Neural crest cell (in vitro differentiated cells): ENCODE results near the gene NPAS2. TPM values are rescaled to one million over a fixed set of nuclear protein-coding genes. Genes with fewer than 3 reads are reported as not detected.
A peak's percentile ranks its signal among the peaks of the same experiment; 100 is the strongest.

Experiments used
- DNase-seq: peaks from one replicate; pipeline ENCODE4 v3.0.0; 2021; ENCODE audit warnings: low read depth, mixed read lengths, low spot score
- H3K27ac Mint-ChIP-seq: one replicate; pipeline ENCODE4 v1.8.0; 2021; ENCODE audit warnings: mild to moderate bottlenecking, mixed read lengths; ENCODE audit not compliant: unreplicated experiment
- H3K27me3 Mint-ChIP-seq: 2 replicates; pipeline ENCODE4 v1.8.0; 2021; ENCODE audit warnings: low read depth, mild to moderate bottlenecking, mixed read lengths
- H3K36me3 Mint-ChIP-seq: 2 replicates; pipeline ENCODE4 v1.8.0; 2021; ENCODE audit warnings: low read depth, mild to moderate bottlenecking, mixed read lengths
- H3K4me1 Mint-ChIP-seq: 2 replicates; pipeline ENCODE4 v1.8.0; 2021; ENCODE audit warnings: mixed read lengths
- H3K4me3 Mint-ChIP-seq: one replicate; pipeline ENCODE4 v1.8.0; 2021; ENCODE audit warnings: mild to moderate bottlenecking, mixed read lengths
- H3K9me3 Mint-ChIP-seq: 2 replicates; pipeline ENCODE4 v1.8.0; 2021; ENCODE audit warnings: mixed read lengths
- total RNA-seq: library from RNA; stranded (reverse); gene quantifications from 2 replicates; pipeline ENCODE4 v1.2.1, GENCODE V29; 2021
- TF ChIP-seq, protein P1 (sequence below): fragments of 200-600 bp; sonication (generic); conservative IDR thresholded peaks from 2 replicates; pipeline ENCODE4 v1.5.0; 2021; ENCODE audit warnings: antibody characterized with exemption, mild to moderate bottlenecking

The NPAS2 gene
- total RNA-seq, 1 donor from 2014 or later = 2.6 TPM

GRCh38 chr2:101004620-101005325 is 184.8 kb downstream of the NPAS2 start:
- TF ChIP-seq, protein P1, sequence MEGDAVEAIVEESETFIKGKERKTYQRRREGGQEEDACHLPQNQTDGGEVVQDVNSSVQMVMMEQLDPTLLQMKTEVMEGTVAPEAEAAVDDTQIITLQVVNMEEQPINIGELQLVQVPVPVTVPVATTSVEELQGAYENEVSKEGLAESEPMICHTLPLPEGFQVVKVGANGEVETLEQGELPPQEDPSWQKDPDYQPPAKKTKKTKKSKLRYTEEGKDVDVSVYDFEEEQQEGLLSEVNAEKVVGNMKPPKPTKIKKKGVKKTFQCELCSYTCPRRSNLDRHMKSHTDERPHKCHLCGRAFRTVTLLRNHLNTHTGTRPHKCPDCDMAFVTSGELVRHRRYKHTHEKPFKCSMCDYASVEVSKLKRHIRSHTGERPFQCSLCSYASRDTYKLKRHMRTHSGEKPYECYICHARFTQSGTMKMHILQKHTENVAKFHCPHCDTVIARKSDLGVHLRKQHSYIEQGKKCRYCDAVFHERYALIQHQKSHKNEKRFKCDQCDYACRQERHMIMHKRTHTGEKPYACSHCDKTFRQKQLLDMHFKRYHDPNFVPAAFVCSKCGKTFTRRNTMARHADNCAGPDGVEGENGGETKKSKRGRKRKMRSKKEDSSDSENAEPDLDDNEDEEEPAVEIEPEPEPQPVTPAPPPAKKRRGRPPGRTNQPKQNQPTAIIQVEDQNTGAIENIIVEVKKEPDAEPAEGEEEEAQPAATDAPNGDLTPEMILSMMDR = no peak
- no peak overlapping the region for H3K27ac Mint-ChIP-seq
- DNase-seq = no peak
- peaks cover 5% of the 10 kb centered on the region for H3K27me3 Mint-ChIP-seq
- H3K4me3 Mint-ChIP-seq = peak overlapping the region; percentile 95
- H3K4me1 Mint-ChIP-seq = peaks cover 49% of the 10 kb centered on the region
- peaks cover 49% of the 10 kb centered on the region for H3K36me3 Mint-ChIP-seq
- peaks cover 2% of the 10 kb centered on the region for H3K9me3 Mint-ChIP-seq

DNA sequence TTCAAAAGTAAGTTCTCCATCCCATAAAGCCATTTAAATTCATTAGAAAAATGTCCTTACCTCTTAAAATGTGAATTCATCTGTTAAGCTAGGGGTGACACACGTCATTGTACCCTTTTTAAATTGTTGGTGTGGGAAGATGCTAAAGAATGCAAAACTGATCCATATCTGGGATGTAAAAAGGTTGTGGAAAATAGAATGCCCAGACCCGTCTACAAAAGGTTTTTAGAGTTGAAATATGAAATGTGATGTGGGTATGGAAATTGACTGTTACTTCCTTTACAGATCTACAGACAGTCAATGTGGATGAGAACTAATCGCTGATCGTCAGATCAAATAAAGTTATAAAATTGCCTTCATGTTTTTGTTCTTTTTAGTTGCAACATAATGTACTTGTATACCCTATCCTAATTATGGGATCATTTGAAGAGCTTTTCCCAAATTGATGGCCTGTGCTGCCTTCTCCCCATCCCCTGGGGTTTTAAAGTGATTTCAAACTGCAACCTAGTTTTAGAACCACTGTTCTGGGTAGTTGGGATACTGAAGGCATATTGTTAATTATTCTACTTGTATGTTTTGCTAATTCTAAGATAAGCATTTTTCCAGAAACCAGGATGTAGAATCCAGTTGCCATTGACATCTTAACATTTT is 186.3 kb downstream of the NPAS2 start:
- H3K9me3 Mint-ChIP-seq = peaks cover 2% of the 10 kb centered on the region
- peaks cover 49% of the 10 kb centered on the region for H3K36me3 Mint-ChIP-seq
- H3K4me3 Mint-ChIP-seq = peak overlapping the region; percentile 95
- TF ChIP-seq, protein P1 = no peak
- peaks cover 49% of the 10 kb centered on the region for H3K4me1 Mint-ChIP-seq
- no peak overlapping the region for H3K27ac Mint-ChIP-seq
- no peak for DNase-seq
- peaks cover 5% of the 10 kb centered on the region for H3K27me3 Mint-ChIP-seq

DNA sequence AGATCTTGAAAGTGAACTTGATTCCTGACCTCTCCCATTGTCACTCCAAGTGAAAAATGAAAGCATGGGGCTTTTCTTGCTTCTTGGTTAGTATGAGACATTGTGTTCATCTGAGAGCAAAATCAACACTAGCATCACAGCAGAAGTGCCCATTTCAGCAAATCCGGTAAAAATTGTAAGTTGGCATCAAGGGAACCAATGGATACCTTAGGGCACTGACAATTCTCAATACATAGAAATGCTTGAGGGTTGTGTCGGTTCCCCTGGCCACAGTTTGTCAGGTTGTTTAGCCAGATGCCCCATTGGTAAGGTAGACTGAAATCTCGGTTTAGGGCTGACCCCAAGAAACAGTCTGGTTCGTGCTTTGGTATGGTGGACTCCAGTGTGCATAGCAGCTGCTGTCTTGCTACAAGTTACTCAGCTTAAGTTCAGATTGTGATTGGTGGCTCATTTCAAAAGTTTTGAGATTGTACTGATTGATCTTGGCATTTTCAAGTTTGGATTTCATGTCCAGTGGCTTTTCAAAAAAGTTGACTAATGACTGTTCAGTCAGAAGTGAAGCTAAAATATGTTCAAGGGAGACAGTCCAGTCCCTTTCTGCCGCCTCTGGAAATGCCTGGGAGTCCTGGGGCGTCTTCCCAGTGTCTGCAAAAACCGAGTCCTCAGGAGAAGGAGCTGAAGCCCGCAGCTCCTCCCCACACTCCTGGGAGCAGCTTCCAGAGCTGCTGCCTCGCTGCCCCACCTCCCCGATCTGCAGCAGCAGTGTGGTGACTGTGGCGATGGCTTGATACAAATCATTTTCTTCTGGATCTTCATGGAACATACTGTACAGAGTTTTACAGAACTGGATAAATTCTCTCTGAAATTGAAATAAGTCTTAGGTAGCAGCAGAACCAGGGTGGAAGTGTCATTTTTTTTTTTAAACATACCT is 187.7 kb downstream of the NPAS2 start:
- DNase-seq = no peak
- peak overlapping the region; percentile 1 for H3K27ac Mint-ChIP-seq
- H3K4me3 Mint-ChIP-seq = peak overlapping the region; percentile 72
- H3K9me3 Mint-ChIP-seq = no peaks in the 10 kb centered on the region
- TF ChIP-seq, protein P1 = no peak
- H3K4me1 Mint-ChIP-seq = peaks cover 40% of the 10 kb centered on the region
- peaks cover 49% of the 10 kb centered on the region for H3K36me3 Mint-ChIP-seq
- H3K27me3 Mint-ChIP-seq = no peaks in the 10 kb centered on the region

- Mint-ChIP-seq H3K9me3 (peaks cover 3% of the 10 kb centered on the region), H3K27ac (no peak overlapping the region), H3K36me3 (peaks cover 35% of the 10 kb centered on the region), H3K4me1 (peaks cover 5% of the 10 kb centered on the region), H3K27me3 (no peaks in the 10 kb centered on the region), H3K4me3 (peak overlapping the region; percentile 32)
- TF ChIP-seq, protein P1 = no peak
- no peak for DNase-seq
Measured at GRCh38 chr2:101011152-101011551, 191.2 kb downstream of the NPAS2 start.

DNA sequence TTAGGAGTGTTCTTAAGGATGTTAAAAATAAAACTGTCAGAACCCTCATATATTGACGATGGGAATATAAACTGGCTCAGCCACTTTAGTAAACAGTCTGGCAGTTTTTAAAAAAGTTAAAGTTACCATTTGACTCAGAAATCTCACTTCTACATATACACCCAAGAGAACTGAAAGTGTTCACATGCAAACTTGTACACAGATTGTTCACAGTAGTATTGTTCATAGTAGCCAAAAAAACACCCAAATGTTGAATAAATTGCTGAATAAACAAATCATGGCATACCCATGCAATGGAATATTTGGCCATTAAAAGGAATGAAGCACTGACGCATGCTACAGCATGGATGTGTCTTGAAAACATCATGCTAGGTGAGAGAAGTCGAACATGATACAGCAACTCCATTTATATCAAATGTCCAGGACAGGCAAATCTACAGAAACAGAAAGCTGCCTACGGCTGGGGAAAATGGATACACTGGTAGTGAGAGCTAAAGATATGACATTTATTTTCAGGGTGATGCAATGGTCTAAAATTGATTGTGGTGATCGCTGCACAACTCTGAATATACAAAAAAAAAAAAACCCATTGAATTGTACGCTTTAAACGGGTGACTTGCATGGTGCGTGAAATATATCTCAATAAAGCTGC is 192.2 kb downstream of the NPAS2 start:
- H3K4me1 Mint-ChIP-seq = peaks cover 3% of the 10 kb centered on the region
- DNase-seq = no peak
- peaks cover 3% of the 10 kb centered on the region for H3K9me3 Mint-ChIP-seq
- no peaks in the 10 kb centered on the region for H3K27me3 Mint-ChIP-seq
- H3K27ac Mint-ChIP-seq = no peak overlapping the region
- no peak overlapping the region for H3K4me3 Mint-ChIP-seq
- TF ChIP-seq, protein P1 = no peak
- H3K36me3 Mint-ChIP-seq = peaks cover 33% of the 10 kb centered on the region
